Measurements from ENCODE around the gene ART3.

GRCh38 chr4:76155979-76156378, 81.5 kb downstream of the ART3 start:
- no peak for TF ChIP-seq CTCF (IDR thresholded peaks at IDR 0.05; ENCODE audit: insufficient read depth, low read length)
- TF ChIP-seq REST (IDR thresholded peaks at IDR 0.05; ENCODE audit: insufficient replicate concordance, low read depth) = no peak

Measured in HL-60 (cell line).